ENCODE measurements around the gene CA10. TPM values are rescaled to one million over a fixed set of nuclear protein-coding genes. Genes with fewer than 3 reads are reported as not detected.

The CA10 gene
- polyA plus RNA-seq, 1 experiment, result not detected

- Histone ChIP-seq H3K4me3 (ENCODE audit: low read depth, low read length) (no peak overlapping the region), H3K27me3 (ENCODE audit: control insufficient read depth, insufficient read depth, low read length) (no peaks in the 10 kb centered on the region), H3K27ac (ENCODE audit: low read depth, low read length) (no peak overlapping the region), H3K9me3 (ENCODE audit: control insufficient read depth, insufficient read depth, low read length) (peaks cover 26% of the 10 kb centered on the region)
- ChIA-PET CTCF (no interaction called here), POLR2A (no interaction called here)
- TF ChIP-seq CTCF (IDR thresholded peaks at IDR 0.05; ENCODE audit: low read depth, low read length), result no peak
- no peak for DNase-seq (ENCODE audit: low read depth, low spot score)
Observed at GRCh38 chr17:51848451-51848850, 310.1 kb downstream of the CA10 start.

GRCh38 chr17:51846566-51846965 lies 311.9 kb downstream of the CA10 start:
- Histone ChIP-seq H3K9me3 (ENCODE audit: control insufficient read depth, insufficient read depth, low read length) (peaks cover 22% of the 10 kb centered on the region; the same call in 1 of the 2 replicates), H3K4me3 (ENCODE audit: low read depth, low read length) (no peak overlapping the region)
- POLR2A ChIA-PET, result no interaction called here

GRCh38 chr17:51845776-51846175 lies 312.7 kb downstream of the CA10 start:
- Histone ChIP-seq H3K4me3 (ENCODE audit: low read depth, low read length) (no peak overlapping the region), H3K9me3 (ENCODE audit: control insufficient read depth, insufficient read depth, low read length) (peaks cover 17% of the 10 kb centered on the region; the same call in 1 of the 2 replicates), H3K27ac (ENCODE audit: low read depth, low read length) (no peak overlapping the region), H3K27me3 (ENCODE audit: control insufficient read depth, insufficient read depth, low read length) (no peaks in the 10 kb centered on the region)
- no peak for TF ChIP-seq CTCF (IDR thresholded peaks at IDR 0.05; ENCODE audit: low read depth, low read length)
- no peak for DNase-seq (ENCODE audit: low read depth, low spot score)
- ChIA-PET CTCF (no interaction called here), POLR2A (no interaction called here)

More at GRCh38 chr17:51846566-51846965, 311.9 kb downstream of the CA10 start:
- Histone ChIP-seq H3K27ac (ENCODE audit: low read depth, low read length) (no peak overlapping the region), H3K27me3 (ENCODE audit: control insufficient read depth, insufficient read depth, low read length) (no peaks in the 10 kb centered on the region)
- CTCF ChIA-PET, result no interaction called here
- no peak for TF ChIP-seq CTCF (IDR thresholded peaks at IDR 0.05; ENCODE audit: low read depth, low read length)
- no peak for DNase-seq (ENCODE audit: low read depth, low spot score)

GRCh38 chr17:51842763-51843162 lies 315.8 kb downstream of the CA10 start:
- ChIA-PET POLR2A (no interaction called here), CTCF (no interaction called here)
- no peak for TF ChIP-seq CTCF (IDR thresholded peaks at IDR 0.05; ENCODE audit: low read depth, low read length)
- Histone ChIP-seq H3K9me3 (ENCODE audit: control insufficient read depth, insufficient read depth, low read length) (peaks cover 9% of the 10 kb centered on the region), H3K27me3 (ENCODE audit: control insufficient read depth, insufficient read depth, low read length) (no peaks in the 10 kb centered on the region), H3K27ac (ENCODE audit: low read depth, low read length) (no peak overlapping the region), H3K4me3 (ENCODE audit: low read depth, low read length) (no peak overlapping the region)
- no peak for DNase-seq (ENCODE audit: low read depth, low spot score)

GRCh38 chr17:51841669-51842068 lies 316.8 kb downstream of the CA10 start:
- ChIA-PET CTCF (no interaction called here), POLR2A (no interaction called here)
- DNase-seq (ENCODE audit: low read depth, low spot score), result no peak
- no peak for TF ChIP-seq CTCF (IDR thresholded peaks at IDR 0.05; ENCODE audit: low read depth, low read length)
- no peak overlapping the region for H3K27ac ChIP-seq (ENCODE audit: low read depth, low read length)
- H3K4me3 ChIP-seq (ENCODE audit: low read depth, low read length), result no peak overlapping the region
- H3K9me3 ChIP-seq (ENCODE audit: control insufficient read depth, insufficient read depth, low read length), result peaks cover 9% of the 10 kb centered on the region
- H3K27me3 ChIP-seq (ENCODE audit: control insufficient read depth, insufficient read depth, low read length), result no peaks in the 10 kb centered on the region
